ENCODE results near the gene AK9. TPM values are rescaled to one million over a fixed set of nuclear protein-coding genes. Genes with fewer than 3 reads are reported as not detected.
A peak's percentile ranks its signal among the peaks of the same experiment; 100 is the strongest.
"Not testable (repeated sequence)": the region's sequence is repeated elsewhere in the genome, so short reads cannot be mapped to it uniquely, and the experiment has no call there.

AK9 gene
- total RNA-seq, 2 experiments from 2014 or later: 3.5 to 5.2 TPM

- intact Hi-C loops (cut with DNase I, micrococcal nuclease): no loop called here
- DNase-seq: no peak
- no peaks in the 10 kb centered on the region for H3K9me3 Mint-ChIP-seq (ENCODE audit: low read depth)
- H3K36me3 Mint-ChIP-seq (ENCODE audit: low read depth): no peaks in the 10 kb centered on the region
- no peak overlapping the region for H3K27ac Mint-ChIP-seq
- ChIA-PET CTCF (interaction anchor here (0.5 to 1.7 kb wide), 2 partner anchors 178 to 508 kb away, joined by 3 to 6 read pairs; no protein-coding TSS in a partner anchor), POLR2A (no interaction called here)
- no peaks in the 10 kb centered on the region for H3K27me3 Mint-ChIP-seq
- no peak for ATAC-seq
- no peaks in the 10 kb centered on the region for H3K4me1 Mint-ChIP-seq
- H3K4me3 Mint-ChIP-seq: no peak overlapping the region
These were observed 159.6 kb downstream of the AK9 start for GRCh38 chr6:109531446-109531845.

GRCh38 chr6:109527989-109528388, 163.0 kb downstream of the AK9 start:
- Mint-ChIP-seq H3K27me3 (no peaks in the 10 kb centered on the region), H3K27ac (no peak overlapping the region), H3K36me3 (ENCODE audit: low read depth) (peaks cover 9% of the 10 kb centered on the region), H3K9me3 (ENCODE audit: low read depth) (peaks cover 6% of the 10 kb centered on the region), H3K4me1 (no peaks in the 10 kb centered on the region), H3K4me3 (no peak overlapping the region)
- CTCF ChIA-PET: interaction anchor here (0.6 to 3.1 kb wide), 5 partner anchors 59 to 512 kb away, joined by 3 to 18 read pairs (median 4); no protein-coding TSS in a partner anchor
- DNase-seq (no peak), ATAC-seq (peak; percentile 36)
- POLR2A ChIA-PET: no interaction called here
- intact Hi-C loops (cut with DNase I, micrococcal nuclease): loop anchor here (1.0 to 5.0 kb wide), 8 partner anchors 163 to 863 kb away; partner anchors contain the start of genes AK9 (in 2 of the 2) and FIG4 (in 2 of the 2)

- H3K27ac Mint-ChIP-seq: no peak overlapping the region
- DNase-seq: peak; percentile 66
- H3K36me3 Mint-ChIP-seq (ENCODE audit: low read depth): peaks cover 9% of the 10 kb centered on the region
- H3K4me3 Mint-ChIP-seq: no peak overlapping the region
- ATAC-seq: peak; percentile 84
- H3K27me3 Mint-ChIP-seq: no peaks in the 10 kb centered on the region
- peaks cover 6% of the 10 kb centered on the region for H3K9me3 Mint-ChIP-seq (ENCODE audit: low read depth)
- ChIA-PET CTCF (interaction anchor here (0.5 to 3.1 kb wide), 10 partner anchors 12 to 513 kb away, joined by 3 to 19 read pairs (median 4); no protein-coding TSS in a partner anchor), POLR2A (no interaction called here)
- no peaks in the 10 kb centered on the region for H3K4me1 Mint-ChIP-seq
- intact Hi-C loops (cut with DNase I, micrococcal nuclease): loop anchor here (1.0 to 5.0 kb wide), 8 partner anchors 164 to 864 kb away; partner anchors contain the start of genes AK9 (in 2 of the 2) and FIG4 (in 2 of the 2)
These were observed 163.9 kb downstream of the AK9 start for GRCh38 chr6:109526905-109527628.

GRCh38 chr6:109524129-109524528, 166.9 kb downstream of the AK9 start:
- intact Hi-C loops (cut with DNase I, micrococcal nuclease): no loop called here
- no peak overlapping the region for H3K4me3 Mint-ChIP-seq
- peaks cover 9% of the 10 kb centered on the region for H3K36me3 Mint-ChIP-seq (ENCODE audit: low read depth)
- DNase-seq: no peak
- ATAC-seq: no peak
- no peaks in the 10 kb centered on the region for H3K4me1 Mint-ChIP-seq
- no peak overlapping the region for H3K27ac Mint-ChIP-seq
- peaks cover 6% of the 10 kb centered on the region for H3K9me3 Mint-ChIP-seq (ENCODE audit: low read depth)
- ChIA-PET CTCF (interaction anchor here (0.6 to 2.7 kb wide), 2 partner anchors 516 to 1105 kb away, joined by 3 to 19 read pairs; no protein-coding TSS in a partner anchor), POLR2A (no interaction called here)
- H3K27me3 Mint-ChIP-seq: no peaks in the 10 kb centered on the region

- ChIA-PET POLR2A (no interaction called here), CTCF (no interaction called here)
- intact Hi-C loops (cut with DNase I, micrococcal nuclease): no loop called here
- Mint-ChIP-seq H3K27ac (no peak overlapping the region), H3K9me3 (ENCODE audit: low read depth) (peaks cover 6% of the 10 kb centered on the region), H3K4me1 (no peaks in the 10 kb centered on the region), H3K27me3 (no peaks in the 10 kb centered on the region), H3K4me3 (no peak overlapping the region), H3K36me3 (ENCODE audit: low read depth) (peaks cover 9% of the 10 kb centered on the region)
- no peak for DNase-seq
- no peak for ATAC-seq
These were observed 167.5 kb downstream of the AK9 start for GRCh38 chr6:109523478-109523877.

- peaks cover 13% of the 10 kb centered on the region for H3K4me1 Mint-ChIP-seq
- no peak overlapping the region for H3K4me3 Mint-ChIP-seq
- H3K36me3 Mint-ChIP-seq (ENCODE audit: low read depth): peaks cover 9% of the 10 kb centered on the region
- H3K9me3 Mint-ChIP-seq (ENCODE audit: low read depth): peaks cover 6% of the 10 kb centered on the region
- H3K27ac Mint-ChIP-seq: no peak overlapping the region
- H3K27me3 Mint-ChIP-seq: no peaks in the 10 kb centered on the region
- ATAC-seq (no peak), DNase-seq (no peak)
- CTCF ChIA-PET: interaction anchor here (0.6 kb wide), 1 partner anchor 87 kb away, joined by 4 read pairs; no protein-coding TSS in a partner anchor
- POLR2A ChIA-PET: interaction anchor here (0.6 kb wide), 1 partner anchor 415 kb away, joined by 3 read pairs; no protein-coding TSS in a partner anchor
- intact Hi-C loops (cut with DNase I, micrococcal nuclease): no loop called here
These were observed 169.9 kb downstream of the AK9 start for GRCh38 chr6:109521080-109521479.

- H3K36me3 Mint-ChIP-seq (ENCODE audit: low read depth); H3K27ac Mint-ChIP-seq; H3K4me3 Mint-ChIP-seq; H3K27me3 Mint-ChIP-seq; POLR2A ChIA-PET; DNase-seq; H3K9me3 Mint-ChIP-seq (ENCODE audit: low read depth): not testable (repeated sequence)
- CTCF ChIA-PET: interaction anchor here (0.6 to 0.9 kb wide), 4 partner anchors 123 to 870 kb away, joined by 3 to 4 read pairs (median 3); no protein-coding TSS in a partner anchor
- H3K4me1 Mint-ChIP-seq: peaks cover 27% of the 10 kb centered on the region
- intact Hi-C loops (cut with DNase I, micrococcal nuclease): loop anchor here in 1 of 2 experiments (10.0 kb wide), 1 partner anchor 665 kb away; the partner anchor contains the start of gene CDC40
- peak; percentile 19 for ATAC-seq
These were observed 171.4 kb downstream of the AK9 start for GRCh38 chr6:109519647-109520046.

- Mint-ChIP-seq H3K27ac (peak overlapping the region; percentile 79), H3K36me3 (ENCODE audit: low read depth) (no peaks in the 10 kb centered on the region)
These were observed 174.1 kb downstream of the AK9 start for GRCh38 chr6:109516929-109517328.

GRCh38 chr6:109515781-109516409, 175.1 kb downstream of the AK9 start:
- ATAC-seq (peak; percentile 68), DNase-seq (no peak)
- CTCF ChIA-PET: interaction anchor here (0.8 to 1.2 kb wide), 4 partner anchors 10 to 523 kb away, joined by 3 to 4 read pairs (median 3); no protein-coding TSS in a partner anchor

More at GRCh38 chr6:109516929-109517328, 174.1 kb downstream of the AK9 start:
- Mint-ChIP-seq H3K9me3 (ENCODE audit: low read depth) (no peaks in the 10 kb centered on the region), H3K27me3 (no peaks in the 10 kb centered on the region), H3K4me3 (no peak overlapping the region), H3K4me1 (peaks cover 31% of the 10 kb centered on the region)
- intact Hi-C loops (cut with DNase I, micrococcal nuclease): loop anchor here in 1 of 2 experiments (10.0 kb wide), 1 partner anchor 668 kb away; the partner anchor contains the start of gene CDC40
- POLR2A ChIA-PET: no interaction called here
- CTCF ChIA-PET: interaction anchor here (0.7 kb wide), 1 partner anchor 8 kb away, joined by 3 read pairs; no protein-coding TSS in a partner anchor
- DNase-seq (no peak), ATAC-seq (no peak)

GRCh38 chr6:109514946-109515345, 176.1 kb downstream of the AK9 start:
- Mint-ChIP-seq H3K27me3 (no peaks in the 10 kb centered on the region), H3K4me3 (no peak overlapping the region), H3K9me3 (ENCODE audit: low read depth) (no peaks in the 10 kb centered on the region), H3K36me3 (ENCODE audit: low read depth) (no peaks in the 10 kb centered on the region), H3K4me1 (peaks cover 31% of the 10 kb centered on the region), H3K27ac (no peak overlapping the region)
- DNase-seq (no peak), ATAC-seq (peak; percentile 15)
- ChIA-PET CTCF (interaction anchor here (1.0 to 1.2 kb wide), 2 partner anchors 14 to 524 kb away, joined by 3 read pairs; no protein-coding TSS in a partner anchor), POLR2A (interaction anchor here (1.4 kb wide), 1 partner anchor 35 kb away, joined by 4 read pairs; no protein-coding TSS in a partner anchor)
- intact Hi-C loops (cut with DNase I, micrococcal nuclease): loop anchor here in 1 of 2 experiments (10.0 kb wide), 1 partner anchor 670 kb away; the partner anchor contains the start of gene CDC40

More at GRCh38 chr6:109515781-109516409, 175.1 kb downstream of the AK9 start:
- intact Hi-C loops (cut with DNase I, micrococcal nuclease): loop anchor here in 1 of 2 experiments (10.0 kb wide), 1 partner anchor 669 kb away; the partner anchor contains the start of gene CDC40
- Mint-ChIP-seq H3K4me3 (peak overlapping the region; percentile 46), H3K27ac (peak overlapping the region; percentile 79), H3K27me3 (no peaks in the 10 kb centered on the region), H3K4me1 (peaks cover 31% of the 10 kb centered on the region), H3K36me3 (ENCODE audit: low read depth) (no peaks in the 10 kb centered on the region), H3K9me3 (ENCODE audit: low read depth) (no peaks in the 10 kb centered on the region)
- POLR2A ChIA-PET: interaction anchor here (1.4 kb wide), 1 partner anchor 36 kb away, joined by 4 read pairs; no protein-coding TSS in a partner anchor

GRCh38 chr6:109513571-109514071, 177.4 kb downstream of the AK9 start:
- DNase-seq: no peak
- no peak for ATAC-seq
- ChIA-PET POLR2A (no interaction called here), CTCF (no interaction called here)
- Mint-ChIP-seq H3K4me1 (peaks cover 31% of the 10 kb centered on the region), H3K4me3 (no peak overlapping the region), H3K36me3 (ENCODE audit: low read depth) (no peaks in the 10 kb centered on the region), H3K27ac (no peak overlapping the region), H3K9me3 (ENCODE audit: low read depth) (no peaks in the 10 kb centered on the region), H3K27me3 (no peaks in the 10 kb centered on the region)
- intact Hi-C loops (cut with DNase I, micrococcal nuclease): loop anchor here in 1 of 2 experiments (10.0 kb wide), 1 partner anchor 671 kb away; the partner anchor contains the start of gene CDC40

Data from activated CD4-positive, alpha-beta T cell treated with anti-CD3 and anti-CD28 coated beads for 36 hours (primary cell).